NCI-H2171 treated with DMSO at 0.1 percent for 48 hours (cell line): ENCODE results near the gene TCP11.

Source experiments
- DNase-seq: peaks from one replicate; lab custom pipeline; 2025; lab: John Stamatoyannopoulos, UW

TCP11 gene

DNA sequence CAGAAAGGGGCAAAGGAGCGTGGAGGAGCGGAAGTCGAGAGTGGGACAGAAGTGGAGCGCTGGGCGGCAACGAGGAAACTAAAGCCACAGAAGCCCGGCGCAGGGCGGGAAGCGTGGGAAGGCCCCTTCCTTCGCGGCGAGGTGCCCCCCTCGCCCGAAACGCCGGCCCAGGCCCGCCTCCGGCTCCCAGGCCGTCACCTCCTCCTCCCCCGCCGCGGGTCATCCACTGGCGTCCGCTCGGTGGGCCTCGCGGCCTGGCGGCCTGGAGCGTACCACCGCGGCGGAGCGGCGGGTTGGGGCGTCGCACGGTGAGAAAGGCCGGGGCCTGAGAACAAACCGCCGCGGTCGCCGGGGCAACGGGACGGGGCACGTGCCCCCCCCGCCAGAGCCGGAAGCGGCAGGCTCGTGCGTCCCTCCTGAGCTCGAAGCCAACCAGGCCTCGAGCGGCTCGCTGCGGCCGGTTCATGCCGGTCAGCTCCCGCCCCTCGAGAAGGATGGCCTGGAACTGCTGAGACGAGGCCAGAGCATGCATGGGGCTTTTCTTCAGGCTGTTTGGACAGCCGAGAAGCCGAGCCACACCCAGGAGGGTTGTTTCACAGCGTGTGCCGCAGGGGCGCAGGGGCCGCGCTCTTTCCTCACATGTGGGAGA is at the start of gene TCP11:
Gene TCP11 (minus strand): TSS at position 333 of the 649 bp plus-strand sequence. CDS start 469 bp downstream, outside the sequence.
- no peak for DNase-seq

DNA sequence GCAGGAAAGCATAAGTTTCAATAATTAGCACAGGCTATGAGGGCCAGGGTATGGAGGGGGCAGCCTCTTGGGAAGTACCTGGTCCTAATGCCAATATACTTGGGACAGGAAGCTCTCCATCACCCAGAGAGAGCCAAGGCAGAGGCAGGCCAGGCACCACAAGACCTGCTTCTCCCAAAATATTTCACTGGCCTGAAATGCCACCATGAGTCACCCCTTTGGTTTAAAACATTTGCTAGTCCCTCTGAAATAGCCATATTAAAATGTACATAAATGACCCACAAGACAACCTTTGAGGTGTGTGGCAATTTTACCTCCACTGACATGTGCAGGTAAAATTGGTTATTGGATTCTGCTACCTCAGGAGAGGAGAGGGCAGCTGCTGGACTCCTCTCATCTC is 49.2 kb upstream of the TCP11 start:
- DNase-seq, result no peak

DNA sequence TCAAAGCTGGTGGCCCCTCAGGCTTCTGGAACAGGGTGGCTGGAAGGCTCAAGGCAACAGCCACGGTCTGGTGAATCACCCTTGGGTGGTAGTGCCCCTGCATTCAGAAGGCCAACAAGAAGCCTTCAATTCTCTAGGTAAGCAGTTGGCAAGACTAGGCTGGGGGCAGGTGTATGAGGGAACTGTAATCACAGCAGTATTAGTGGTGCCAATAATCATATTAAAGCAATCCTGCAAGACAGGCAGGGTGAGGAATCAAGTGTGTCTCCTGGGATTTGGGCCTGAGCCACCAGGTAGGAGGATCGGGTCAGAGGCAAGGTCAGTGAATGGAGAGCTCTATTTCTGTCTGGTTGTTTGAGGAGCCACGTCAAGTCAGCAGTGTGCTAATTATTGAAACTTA is 47.7 kb upstream of the TCP11 start:
- DNase-seq, result no peak

DNA sequence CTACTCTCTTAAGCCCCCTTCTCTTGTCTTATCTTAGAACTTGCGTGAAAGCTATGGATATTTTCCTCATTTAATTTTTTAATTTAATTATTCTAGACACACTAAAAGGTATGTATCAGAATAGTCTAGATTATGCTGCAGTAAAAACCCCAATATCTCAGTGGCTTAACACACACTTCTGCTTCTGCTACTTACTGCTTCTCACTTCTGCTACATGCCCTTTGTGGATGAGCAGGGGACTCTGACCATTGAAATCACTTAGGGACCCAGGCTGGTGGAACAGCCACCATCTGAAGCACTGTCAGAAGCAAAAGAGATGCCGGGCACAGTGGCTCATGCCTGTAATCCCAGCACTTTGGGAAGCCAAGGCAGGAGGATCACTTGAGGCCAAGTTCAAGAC is 45.4 kb upstream of the TCP11 start:
- DNase-seq, result no peak

DNA sequence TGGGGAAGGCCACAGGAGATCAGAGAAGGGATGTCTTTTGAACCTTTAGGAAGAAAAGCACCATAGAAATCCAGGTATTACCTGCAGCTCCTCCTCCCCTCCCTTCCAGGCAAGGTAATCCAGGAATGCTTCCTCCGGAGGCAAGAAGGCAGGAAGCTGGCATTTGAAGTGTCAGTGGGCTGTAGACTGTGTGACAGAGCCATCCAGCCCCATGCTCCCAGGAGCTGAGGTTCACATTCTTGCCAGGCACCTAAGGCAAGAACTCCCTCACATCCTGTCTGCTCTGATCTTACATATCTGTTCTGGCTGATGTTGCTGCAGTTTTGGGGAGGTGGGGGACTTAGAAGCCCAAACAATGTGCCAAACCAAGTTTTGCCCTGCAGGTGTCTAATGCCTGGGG is 44.8 kb upstream of the TCP11 start:
- no peak for DNase-seq

DNA sequence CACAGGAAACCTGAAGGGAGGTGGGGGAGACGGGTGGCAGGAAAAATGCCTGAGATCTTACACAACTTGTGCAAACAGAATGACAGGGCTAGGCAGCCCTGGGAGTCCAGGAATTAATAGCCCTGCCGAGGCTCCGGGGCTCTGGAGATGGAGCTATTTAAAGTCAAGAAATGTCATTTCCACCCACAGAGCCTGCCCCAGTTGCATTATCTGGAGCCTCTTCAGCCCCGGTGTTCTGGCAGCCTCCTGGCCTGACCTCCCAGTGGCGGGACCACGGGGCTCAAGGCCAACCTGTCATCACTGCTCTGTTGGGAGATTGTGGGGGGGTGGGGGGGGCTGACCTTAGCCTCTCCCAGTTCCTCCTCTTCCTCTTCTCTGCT is 44.2 kb upstream of the TCP11 start:
- no peak for DNase-seq

DNA sequence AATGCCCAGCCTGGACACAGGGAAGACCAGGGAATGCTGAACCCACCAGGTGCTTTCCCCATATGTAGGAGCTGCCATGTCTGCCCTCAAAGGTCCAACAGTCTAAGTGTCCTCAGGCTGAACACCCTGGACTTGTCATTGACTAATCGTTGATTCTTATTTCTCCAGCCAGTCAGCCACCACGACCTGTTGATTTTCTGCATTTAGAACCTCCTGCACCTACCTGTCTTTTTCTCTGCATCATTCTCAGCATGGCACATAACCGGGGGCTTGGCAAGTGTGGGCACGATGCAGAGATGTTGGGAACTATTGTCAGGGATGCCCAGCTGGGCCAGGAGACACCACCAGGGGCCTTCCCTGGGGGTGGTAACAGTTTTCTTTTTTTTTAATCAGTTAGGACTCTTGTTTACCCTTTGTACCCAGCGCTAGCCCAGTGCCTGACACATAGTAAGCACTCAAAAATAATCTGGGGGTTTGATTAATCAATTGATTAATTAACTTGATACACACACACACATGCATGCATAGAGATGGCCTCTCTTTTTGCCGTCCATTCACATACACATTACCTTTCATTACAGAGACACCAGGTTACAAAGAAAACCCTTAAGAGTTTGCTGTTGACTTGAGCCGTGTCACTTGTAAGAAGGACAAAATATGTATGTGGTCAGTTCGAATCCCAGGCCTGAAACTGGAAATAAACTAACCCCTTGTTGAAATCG is 43.6 kb upstream of the TCP11 start:
- DNase-seq, result no peak

DNA sequence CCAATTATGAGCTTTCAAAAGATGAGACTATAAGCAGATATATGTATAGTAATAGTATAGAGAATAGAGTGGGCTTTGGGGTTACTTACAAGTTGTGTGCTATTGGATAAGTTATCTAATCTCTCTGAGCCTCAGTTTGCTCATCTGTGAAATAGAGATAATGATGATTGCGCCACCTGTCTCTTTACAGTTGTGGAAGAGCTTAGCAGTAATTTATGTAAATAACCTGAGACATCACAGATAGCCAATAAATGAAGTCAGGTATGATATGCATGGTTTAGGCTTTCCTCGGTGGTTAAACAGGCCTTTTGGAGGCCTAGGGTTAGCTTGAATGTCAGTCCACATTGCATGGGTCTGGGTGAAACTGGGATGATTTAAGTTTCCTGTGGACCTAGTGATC is 42.8 kb upstream of the TCP11 start:
- DNase-seq, result no peak

DNA sequence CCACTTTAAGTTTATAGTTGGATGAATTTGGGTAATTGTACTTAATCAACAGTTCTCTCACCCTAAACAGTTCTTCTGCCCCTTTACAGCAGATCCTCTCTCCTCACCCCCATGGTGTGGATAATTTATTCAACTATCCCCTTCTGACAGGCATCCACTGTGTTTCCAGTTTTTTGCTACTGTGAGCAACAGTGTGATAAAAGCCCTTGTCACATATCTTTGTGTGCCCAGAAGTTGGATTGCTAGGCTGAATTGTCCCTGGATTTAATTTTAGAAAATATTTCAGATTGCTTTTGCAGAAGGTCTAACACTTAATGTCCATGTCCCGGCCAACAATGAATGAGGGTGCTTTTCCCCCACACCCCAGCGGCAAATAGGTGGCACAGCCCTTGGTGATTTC is 42.1 kb upstream of the TCP11 start:
- no peak for DNase-seq

DNA sequence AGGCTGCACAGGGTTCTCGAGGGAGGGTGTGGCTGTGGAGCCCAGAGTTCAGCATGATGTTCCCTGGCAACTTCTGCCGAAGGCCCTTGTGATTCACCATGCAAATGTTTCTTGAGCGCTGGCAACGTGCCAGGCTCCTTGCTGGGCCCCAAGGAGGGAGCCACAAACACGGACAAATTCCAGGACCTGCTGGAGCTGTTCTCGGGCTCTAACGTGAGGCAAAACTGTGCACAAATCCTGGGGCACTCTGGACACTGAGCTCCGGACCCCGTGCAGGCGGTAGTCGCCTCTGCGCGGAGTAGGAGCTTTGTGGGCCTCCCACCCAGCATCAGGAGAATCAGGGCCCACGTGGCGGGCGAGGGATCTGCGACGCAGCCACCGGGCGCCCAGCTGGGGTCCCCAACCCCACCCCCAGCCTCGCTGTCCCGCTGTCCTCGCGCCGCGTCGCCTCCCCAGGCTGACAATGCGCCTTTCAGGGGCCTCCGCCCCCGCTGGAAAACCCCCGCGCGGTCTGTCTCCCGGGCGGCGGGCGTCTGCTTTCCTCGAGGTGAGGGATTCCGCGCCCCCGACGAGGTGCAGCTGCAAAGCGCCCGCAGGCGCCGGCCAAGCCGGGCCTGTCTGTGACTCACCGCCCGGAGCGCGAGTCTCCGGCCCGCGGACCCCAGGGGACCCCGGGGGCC is 40.9 kb upstream of the TCP11 start:
- DNase-seq, result peak; percentile 34

DNA sequence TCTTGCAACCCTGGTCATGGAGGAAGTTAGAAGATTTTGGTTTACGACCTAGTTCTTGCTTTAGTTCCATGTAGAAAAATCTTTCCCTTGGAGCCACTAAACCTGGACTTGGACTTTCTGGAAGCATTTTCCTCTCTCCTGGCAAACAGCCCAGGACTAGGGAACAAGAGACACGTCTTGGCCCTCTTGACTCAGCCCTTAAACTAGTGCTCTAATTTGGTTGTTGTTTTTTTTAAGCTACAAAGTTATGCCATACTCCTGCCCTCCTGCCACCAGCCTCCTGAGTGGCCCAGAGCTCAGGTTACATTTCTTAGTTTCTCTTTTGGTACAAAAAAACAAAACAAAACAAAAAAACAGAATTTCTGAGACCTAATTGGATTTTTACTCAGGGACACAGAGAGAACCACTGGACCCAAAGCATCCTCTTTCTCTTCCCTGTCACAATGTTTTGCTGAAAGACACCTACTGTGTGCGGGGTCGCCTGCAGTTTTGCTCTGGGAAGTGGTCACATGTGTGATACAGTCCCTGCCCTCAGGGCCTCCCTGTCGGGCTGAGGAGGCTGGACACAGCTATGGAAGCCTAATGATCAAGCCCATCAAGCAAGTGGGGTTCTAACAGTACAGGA is 40.3 kb upstream of the TCP11 start:
- peak; percentile 24 for DNase-seq

DNA sequence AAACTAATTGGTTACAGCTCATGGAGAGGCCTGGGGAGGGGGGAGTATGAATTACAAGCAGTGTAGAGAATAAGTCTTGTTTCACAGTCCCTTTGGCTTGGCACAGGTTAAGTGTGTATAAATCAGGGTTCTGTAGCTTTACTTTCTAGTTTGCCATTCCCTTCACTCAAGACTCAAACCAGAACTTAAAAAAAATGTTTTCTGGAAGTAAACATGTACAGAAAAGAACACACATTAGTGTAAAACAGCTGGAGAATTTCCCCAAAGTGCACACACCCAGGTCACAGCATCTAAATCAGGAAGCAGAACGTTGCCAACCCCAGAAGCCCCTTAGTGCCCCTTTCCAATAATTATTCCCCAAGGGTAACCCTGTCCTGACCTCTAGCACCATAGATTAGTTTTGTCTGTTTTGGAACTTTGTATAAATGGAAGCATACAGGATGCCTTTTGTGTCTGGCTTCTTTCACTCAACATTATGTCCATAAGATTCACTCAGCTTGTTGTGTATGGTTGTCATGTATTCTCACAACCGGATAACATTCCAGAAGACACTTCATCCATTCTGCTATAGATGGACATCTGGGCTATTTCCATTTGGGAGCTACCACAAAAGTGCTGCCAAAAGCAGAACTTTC is 38.9 kb upstream of the TCP11 start:
- DNase-seq, result no peak

DNA sequence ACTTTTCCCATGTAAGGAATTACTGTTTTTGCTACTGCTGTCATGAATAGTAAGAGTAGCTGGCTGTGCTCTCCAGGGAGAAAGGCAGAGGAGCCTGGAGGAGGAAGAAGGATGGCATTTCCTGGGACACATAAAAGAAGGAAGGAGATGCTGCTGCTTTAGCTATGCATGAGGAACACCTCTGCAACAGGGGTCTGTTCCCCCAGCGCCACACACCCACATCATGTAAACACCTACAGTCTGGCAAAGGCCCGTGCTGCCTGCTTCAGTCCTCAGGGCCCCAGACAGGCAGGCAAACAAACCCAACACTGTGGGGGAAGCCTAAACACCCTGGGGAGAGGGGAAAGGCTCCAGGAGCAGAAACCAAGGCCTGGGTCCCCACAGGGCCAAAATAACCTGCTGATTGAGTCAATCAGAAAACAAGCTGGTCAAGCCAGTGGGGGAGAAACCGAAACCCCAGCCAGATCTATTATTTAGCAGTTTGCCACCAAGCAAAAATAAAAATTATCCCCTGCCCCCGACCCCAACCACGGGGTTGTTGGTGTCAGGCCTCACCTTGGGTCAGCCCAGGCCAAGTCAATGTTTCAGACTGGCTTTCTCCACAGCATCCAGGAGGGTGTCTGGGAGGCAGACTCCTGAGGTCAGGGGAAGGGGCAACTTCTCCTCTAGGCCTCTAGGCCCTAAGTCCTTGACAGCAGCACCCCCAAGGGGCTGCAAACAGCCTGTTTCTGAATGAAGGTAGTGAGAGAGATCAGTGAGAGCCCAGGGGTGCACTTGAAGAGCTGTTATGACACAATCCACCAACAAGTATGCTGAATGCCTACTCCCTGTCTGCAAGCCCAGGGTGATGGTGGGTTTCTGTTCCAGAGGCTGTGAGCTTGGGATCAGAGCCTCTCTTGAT is 38.0 kb upstream of the TCP11 start:
- DNase-seq, result no peak

DNA sequence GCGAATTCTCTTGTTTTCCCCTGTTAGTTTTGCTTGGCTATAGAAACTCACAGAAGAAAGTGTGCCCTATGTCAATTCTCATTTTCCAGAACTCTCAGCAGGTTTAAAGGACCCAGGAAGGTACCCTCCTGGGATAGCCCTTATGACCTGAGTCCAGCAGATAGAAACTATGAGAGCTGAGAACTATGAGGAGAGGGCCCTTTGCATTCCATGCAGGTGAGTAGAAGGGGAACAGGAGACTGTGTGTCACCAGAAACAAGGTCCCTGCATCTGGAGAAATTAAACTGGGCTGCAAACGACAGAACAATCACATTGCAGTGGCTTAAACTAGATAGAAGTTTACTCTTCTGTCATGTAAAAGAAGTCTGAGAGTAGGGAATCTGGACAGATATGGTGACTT is 36.9 kb upstream of the TCP11 start:
- DNase-seq, result no peak

DNA sequence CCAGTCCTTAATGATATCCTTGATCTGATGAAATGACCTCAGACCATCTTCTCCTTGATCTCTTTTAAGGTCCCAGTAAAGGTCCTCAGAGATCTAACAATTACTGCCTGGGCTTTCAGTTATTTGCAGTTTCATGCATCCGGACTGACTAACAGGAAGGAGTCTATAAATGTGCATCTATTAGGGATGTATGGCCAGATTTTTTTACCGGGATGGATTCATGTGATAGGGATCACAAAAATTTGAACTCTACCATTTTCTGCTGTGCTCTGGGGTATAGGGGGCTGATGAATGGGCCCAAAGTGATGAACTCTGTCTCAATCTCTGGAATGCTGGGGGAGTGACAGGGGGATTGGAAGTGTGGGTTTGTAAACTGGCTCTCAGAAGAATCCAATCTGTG is 36.5 kb upstream of the TCP11 start:
- DNase-seq, result no peak

DNA sequence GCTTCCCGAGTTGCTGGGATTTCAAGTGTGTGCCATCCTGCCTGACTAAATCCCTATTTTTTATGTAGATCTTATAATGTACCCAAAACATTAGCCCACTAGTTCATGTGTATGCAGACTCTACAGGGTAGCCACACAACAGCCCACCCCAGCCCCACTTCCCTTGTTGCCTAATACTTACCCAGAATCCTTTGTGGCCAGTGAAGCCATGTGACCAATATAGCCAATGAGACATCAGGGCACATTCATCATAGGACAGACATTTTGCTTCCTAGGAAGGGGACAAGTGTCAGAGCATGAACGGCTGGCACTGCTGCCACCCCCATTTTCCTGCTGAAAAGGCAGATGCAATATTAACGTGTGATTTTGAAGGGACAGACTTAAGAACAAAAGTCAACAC is 36.0 kb upstream of the TCP11 start:
- no peak for DNase-seq

DNA sequence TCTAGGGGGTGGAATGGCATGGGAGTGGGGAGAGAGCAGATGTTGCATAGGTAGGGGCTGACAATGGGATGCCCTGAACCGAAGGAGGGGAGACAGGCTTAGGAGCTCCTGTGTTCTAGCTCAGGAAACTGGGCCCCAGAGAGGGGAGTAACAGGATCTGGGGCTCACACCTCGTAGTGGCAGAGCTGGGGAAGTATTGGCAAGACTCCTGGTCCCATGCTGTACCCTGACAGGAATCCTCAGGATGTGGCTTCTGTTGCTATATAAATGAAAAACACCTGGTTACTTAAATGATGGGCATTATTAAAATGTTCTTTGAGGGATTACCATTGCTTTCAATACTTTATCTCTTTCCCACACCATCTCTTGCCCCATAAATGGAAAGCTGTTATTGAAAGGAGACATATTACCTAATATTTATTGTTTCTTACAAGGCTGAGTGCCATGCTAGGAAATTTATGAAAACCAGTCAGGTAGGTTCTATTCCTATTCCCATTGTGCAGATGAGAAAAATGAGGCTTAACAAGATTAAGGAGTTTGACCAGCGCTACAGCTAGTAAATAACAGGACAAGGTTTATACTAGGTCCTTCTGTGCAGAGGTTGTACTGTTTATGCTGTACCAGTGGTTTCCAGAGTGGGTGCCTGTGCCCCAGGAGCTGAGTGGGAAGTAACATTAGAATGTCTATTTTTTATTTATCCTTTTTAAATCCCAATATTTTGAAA is 35.3 kb upstream of the TCP11 start:
- no peak for DNase-seq

DNA sequence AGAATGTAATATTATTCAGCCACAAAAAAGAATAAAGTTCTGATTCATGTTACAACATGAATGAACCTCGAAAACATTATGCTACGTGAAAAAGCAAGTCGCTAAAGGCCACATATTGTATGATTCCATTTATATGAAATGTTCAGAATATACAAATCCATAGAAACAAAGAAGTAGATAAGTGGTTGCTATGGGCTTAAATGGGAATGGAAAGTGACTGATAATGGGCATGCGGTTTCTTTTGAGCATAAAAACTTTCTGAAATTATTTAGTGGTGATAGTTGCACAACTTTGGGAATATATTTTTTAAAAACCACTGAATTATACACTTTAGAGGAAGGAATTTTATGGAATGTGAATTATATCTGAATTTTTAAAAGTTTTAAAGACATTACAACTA is 33.4 kb upstream of the TCP11 start:
- DNase-seq, result no peak

DNA sequence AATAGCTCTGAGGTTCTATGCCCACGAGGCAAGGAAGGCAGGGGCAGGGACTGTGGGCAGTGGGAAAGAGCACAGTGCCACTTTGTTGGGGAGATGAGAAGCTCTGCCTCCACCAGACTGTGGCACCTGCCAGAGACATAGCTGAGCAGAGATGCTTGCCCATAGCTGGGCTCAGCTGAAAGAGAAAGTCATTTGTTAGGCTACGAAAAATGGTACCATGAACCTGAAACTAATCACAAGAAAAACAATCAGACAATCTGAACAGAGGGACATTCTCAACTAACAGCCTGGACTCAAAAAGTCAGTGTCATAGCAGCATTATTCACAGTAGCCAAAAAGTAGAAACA is 32.9 kb upstream of the TCP11 start:
- DNase-seq, result no peak

DNA sequence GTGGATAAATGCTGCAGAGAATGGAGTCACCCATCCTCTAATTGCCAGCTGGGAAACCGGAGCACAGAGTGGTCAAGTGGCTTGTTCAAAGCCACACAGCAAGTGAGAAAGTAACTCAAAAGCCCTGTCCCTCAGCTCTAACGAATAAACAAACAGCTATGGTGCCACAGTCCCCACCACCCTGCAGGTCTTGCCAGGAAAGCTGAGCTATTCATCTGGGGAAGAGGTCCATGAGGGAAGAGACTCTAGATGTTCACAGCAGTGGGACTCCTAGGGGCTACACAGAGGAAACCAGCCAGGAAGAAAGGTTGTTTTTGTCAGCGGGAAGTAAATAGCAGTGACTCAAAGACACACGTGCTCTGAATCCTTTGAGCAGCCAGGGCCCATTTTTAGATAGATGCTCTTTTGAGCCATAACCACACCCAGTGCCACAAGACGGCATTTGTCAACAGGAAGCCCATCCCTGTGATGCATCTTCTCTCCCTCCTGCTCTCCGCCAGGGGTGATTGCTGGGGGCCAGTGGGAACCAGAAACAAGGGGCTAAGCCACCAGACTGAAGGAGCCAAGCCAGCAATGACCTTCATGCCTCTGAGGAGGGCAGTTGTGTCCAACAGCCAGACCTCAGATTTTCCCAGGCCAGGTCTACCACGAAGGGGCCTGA is 32.4 kb upstream of the TCP11 start:
- DNase-seq, result no peak
